ENCODE data around the gene CCL22. TPM values are rescaled to one million over a fixed set of nuclear protein-coding genes. Genes with fewer than 3 reads are reported as not detected.

Gene CCL22
- total and polyA plus RNA-seq, 12 donors: 0.03 to 3.0 (median 0.25) TPM; not detected in 3

DNA sequence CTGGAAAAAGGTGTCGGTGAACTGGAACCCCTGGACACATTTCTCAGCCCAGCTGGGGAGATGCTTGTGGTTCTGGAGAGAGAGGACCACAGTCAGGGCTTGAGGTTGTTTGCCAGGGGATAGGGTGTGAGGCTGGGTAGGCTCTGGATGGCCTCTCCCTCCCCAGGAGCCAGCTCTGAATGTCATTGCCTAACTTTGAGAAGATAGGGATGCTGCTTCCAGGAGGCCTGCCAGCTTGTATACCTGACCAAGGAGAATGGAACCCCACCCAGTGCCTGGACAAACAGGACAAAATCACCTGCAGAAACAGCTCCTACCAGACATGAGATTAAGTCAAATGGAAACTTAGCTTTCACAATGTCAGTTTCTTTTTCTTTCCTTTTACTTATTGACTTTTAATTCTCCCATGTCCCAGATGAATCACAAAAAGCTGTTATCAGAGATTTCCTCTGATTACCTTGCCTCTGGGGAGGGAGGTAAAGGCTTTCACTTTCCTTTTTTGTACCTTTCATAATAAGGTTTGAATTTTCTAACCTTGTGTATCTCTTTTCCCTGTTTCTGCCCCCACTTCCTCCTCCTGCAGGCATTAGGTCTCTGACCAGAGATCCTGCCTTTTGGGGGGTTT lies 44.3 kb upstream of the CCL22 start:
- H3K9me3 ChIP-seq (replicated peaks in 1 of 3): no peaks in the 10 kb centered on the region
- H3K4me1 ChIP-seq (replicated peaks in 1 of 2): peaks cover 0 to 8% of the 10 kb centered on the region in 2 donors
- TF ChIP-seq, protein P1, sequence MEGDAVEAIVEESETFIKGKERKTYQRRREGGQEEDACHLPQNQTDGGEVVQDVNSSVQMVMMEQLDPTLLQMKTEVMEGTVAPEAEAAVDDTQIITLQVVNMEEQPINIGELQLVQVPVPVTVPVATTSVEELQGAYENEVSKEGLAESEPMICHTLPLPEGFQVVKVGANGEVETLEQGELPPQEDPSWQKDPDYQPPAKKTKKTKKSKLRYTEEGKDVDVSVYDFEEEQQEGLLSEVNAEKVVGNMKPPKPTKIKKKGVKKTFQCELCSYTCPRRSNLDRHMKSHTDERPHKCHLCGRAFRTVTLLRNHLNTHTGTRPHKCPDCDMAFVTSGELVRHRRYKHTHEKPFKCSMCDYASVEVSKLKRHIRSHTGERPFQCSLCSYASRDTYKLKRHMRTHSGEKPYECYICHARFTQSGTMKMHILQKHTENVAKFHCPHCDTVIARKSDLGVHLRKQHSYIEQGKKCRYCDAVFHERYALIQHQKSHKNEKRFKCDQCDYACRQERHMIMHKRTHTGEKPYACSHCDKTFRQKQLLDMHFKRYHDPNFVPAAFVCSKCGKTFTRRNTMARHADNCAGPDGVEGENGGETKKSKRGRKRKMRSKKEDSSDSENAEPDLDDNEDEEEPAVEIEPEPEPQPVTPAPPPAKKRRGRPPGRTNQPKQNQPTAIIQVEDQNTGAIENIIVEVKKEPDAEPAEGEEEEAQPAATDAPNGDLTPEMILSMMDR (IDR thresholded peaks at IDR 0.05): no peak
- no peak for TF ChIP-seq POLR2A (IDR thresholded peaks at IDR 0.05)
- H3K36me3 ChIP-seq (replicated peaks in 1 of 2): no peaks in the 10 kb centered on the region
- peak in 2 of 7 donors; percentile 13 to 33 for DNase-seq
- intact Hi-C loops (cut with DNase I): no loop called here
- no peaks in the 10 kb centered on the region for H3K27me3 ChIP-seq
- WGBS, 4 donors: 81 to 89% (median 83%) methylated on average over 1 of the region's 1 CpG
- H3K4me3 ChIP-seq: no peak overlapping the region
- no peak overlapping the region for H3K27ac ChIP-seq

DNA sequence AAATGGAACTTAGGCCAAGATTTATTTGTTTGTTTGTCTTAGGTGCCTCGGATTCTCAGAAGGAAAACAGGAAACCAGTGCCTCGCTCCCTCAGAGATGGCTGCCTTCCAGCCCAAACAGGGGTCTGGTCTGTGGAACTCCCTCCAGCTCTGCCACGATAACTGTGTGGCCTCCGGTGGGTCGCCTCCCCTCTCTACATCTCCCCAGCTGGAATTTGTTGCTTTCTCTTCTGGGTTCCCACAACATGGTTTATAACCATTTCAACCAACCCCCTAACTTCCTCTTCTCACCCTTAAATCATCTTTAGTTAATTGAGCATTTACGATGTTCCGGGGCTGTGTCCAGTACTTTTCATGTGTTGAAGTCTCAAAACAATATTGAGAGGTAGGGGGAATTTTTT lies 43.2 kb upstream of the CCL22 start:
- no peak overlapping the region for H3K4me3 ChIP-seq
- WGBS, 4 donors: 53 to 66% (median 60%) methylated on average over 7 of the region's 7 CpGs
- peaks cover 0 to 8% of the 10 kb centered on the region in 2 donors for H3K4me1 ChIP-seq (replicated peaks in 1 of 2)
- intact Hi-C loops (cut with DNase I): no loop called here
- H3K9me3 ChIP-seq (replicated peaks in 1 of 3): no peaks in the 10 kb centered on the region
- no peaks in the 10 kb centered on the region for H3K36me3 ChIP-seq (replicated peaks in 1 of 2)
- H3K27ac ChIP-seq: no peak overlapping the region
- no peaks in the 10 kb centered on the region for H3K27me3 ChIP-seq
- peak in 2 of 7 donors; percentile 13 to 50 for DNase-seq
- TF ChIP-seq POLR2A (IDR thresholded peaks at IDR 0.05): no peak
- TF ChIP-seq, protein P1 (IDR thresholded peaks at IDR 0.05): no peak

DNA sequence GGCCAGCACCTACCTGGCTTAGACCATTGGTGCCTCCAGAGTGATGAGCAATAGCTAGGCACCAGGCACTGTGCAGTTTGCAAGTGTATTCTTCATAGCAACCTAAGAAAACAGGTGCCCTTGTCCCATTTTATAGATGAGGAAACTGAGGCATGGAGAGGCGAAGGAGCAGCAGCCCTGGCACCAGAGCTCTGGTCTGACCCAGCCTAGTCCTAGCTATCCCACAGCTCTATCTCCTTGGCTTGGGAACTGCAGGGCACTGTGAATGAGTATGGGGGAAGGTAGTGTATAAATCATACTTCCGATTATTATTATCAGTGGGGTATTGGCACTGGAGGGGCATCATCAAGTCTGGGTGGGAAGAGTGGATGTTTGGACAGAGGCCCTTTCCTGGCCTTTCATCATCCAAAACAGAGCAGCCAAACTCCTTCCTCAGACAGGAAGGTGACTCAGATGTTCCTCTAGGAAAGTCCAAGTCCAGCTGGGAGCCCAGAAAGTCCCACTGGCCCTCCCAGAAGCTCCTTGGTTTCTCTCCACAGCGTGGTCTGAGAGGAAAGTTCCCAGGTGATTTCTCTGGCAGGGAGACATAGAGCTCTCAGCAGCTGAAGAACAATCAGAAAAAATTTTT lies 42.1 kb upstream of the CCL22 start:
- Histone ChIP-seq H3K27ac (peak overlapping the region in 2 of 5 donors; percentile 18 to 28), H3K4me1 (replicated peaks in 1 of 2) (peaks cover 0 to 8% of the 10 kb centered on the region in 2 donors), H3K9me3 (replicated peaks in 1 of 3) (no peaks in the 10 kb centered on the region), H3K36me3 (replicated peaks in 1 of 2) (no peaks in the 10 kb centered on the region), H3K27me3 (no peaks in the 10 kb centered on the region), H3K4me3 (no peak overlapping the region)
- no peak for TF ChIP-seq POLR2A (IDR thresholded peaks at IDR 0.05)
- TF ChIP-seq, protein P1 (IDR thresholded peaks at IDR 0.05): no peak
- intact Hi-C loops (cut with DNase I): no loop called here
- peak in 5 of 7 donors; percentile 23 to 64 (median 40) for DNase-seq
- WGBS, 4 donors: 55 to 83% (median 71%) methylated on average over 3 of the region's 3 CpGs

DNA sequence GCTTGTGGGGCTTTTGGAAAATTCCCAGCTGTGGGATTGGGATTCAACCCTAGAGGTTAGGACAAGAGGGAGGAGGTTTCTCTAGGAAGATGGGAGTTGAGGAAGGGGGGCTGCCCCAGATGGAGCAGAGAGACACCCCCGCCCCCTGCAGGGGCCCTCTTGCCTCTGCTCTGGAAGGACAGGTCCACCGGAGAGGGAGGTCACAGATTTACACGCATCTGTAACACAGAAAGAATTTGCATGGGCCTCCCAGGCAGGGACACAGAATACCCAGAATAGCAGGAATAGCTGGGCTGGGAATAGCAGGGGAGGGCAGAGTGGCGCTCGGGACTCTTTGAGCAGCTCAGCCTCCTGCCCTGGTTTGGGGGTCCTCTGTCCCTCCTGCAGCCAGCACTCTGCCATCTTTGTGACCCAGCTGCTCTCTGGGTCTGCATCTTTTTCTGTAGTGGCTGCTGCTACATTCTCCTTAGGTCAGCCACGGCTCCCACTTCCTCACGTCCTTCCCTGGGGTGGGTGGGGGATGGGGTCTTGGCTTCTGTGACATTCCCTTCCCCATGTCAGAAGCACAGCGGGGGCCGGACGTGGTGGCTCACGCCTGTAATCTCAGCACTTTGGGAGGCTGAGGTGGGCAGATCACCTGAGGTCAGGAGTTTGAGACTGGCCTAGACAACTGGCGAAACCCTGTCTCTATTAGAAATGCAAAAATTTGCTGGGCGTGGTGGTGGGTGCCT lies 40.2 kb upstream of the CCL22 start:
- H3K27me3 ChIP-seq: no peaks in the 10 kb centered on the region
- WGBS, 4 donors: 59 to 77% (median 73%) methylated on average over 8 to 13 of the region's 13 CpGs
- intact Hi-C loops (cut with DNase I): no loop called here
- H3K9me3 ChIP-seq (replicated peaks in 1 of 3): no peaks in the 10 kb centered on the region
- DNase-seq: peak in 2 of 7 donors; percentile 15 to 31
- TF ChIP-seq, protein P1 (IDR thresholded peaks at IDR 0.05): no peak
- TF ChIP-seq POLR2A (IDR thresholded peaks at IDR 0.05): no peak
- no peak overlapping the region for H3K27ac ChIP-seq
- H3K36me3 ChIP-seq (replicated peaks in 1 of 2): no peaks in the 10 kb centered on the region
- H3K4me3 ChIP-seq: no peak overlapping the region
- peaks cover 0 to 8% of the 10 kb centered on the region in 2 donors for H3K4me1 ChIP-seq (replicated peaks in 1 of 2)

Data from adrenal gland (tissue), 12 donors.